Endodermal cell (in vitro differentiated cells): Measurements from ENCODE around the gene KCNJ9. TPM values are rescaled to one million over a fixed set of nuclear protein-coding genes. Genes with fewer than 3 reads are reported as not detected.
A peak's percentile ranks its signal among the peaks of the same experiment; 100 is the strongest.

ENCODE experiments used
- DNase-seq: peaks from one replicate; pipeline ENCODE4 v3.0.0-alpha.2; 2017
- H3K27ac ChIP-seq: 2 replicates; pipeline ENCODE4 v1.5.1; 2013; ENCODE audit warnings: mild to moderate bottlenecking, low read depth, low read length, moderate library complexity
- H3K27me3 ChIP-seq: 2 replicates; pipeline ENCODE4 v1.6.1; 2013; ENCODE audit warnings: mild to moderate bottlenecking, low read length, moderate library complexity; ENCODE audit not compliant: insufficient read depth, control insufficient read depth, poor library complexity, severe bottlenecking
- H3K36me3 ChIP-seq: 2 replicates; pipeline ENCODE4 v1.7.0; 2013; ENCODE audit warnings: mild to moderate bottlenecking, low read length, moderate library complexity; ENCODE audit not compliant: control insufficient read depth, insufficient read depth
- H3K4me1 ChIP-seq: one replicate; pipeline ENCODE4 v1.7.0; 2013; ENCODE audit warnings: low read length; ENCODE audit not compliant: control insufficient read depth, insufficient read depth
- H3K4me3 ChIP-seq: 2 replicates; pipeline ENCODE4 v1.5.1; 2013; ENCODE audit warnings: mild to moderate bottlenecking, low read length, moderate library complexity
- H3K9ac ChIP-seq: 2 replicates; pipeline ENCODE4 v1.6.1; 2013; ENCODE audit warnings: mild to moderate bottlenecking, low read length, moderate library complexity; ENCODE audit not compliant: poor library complexity, severe bottlenecking; ENCODE audit errors: extremely low read depth
- H3K9me3 ChIP-seq: 2 replicates; pipeline ENCODE4 v1.6.1; 2013; ENCODE audit warnings: mild to moderate bottlenecking, low read length, moderate library complexity; ENCODE audit not compliant: control insufficient read depth
- H3K27ac Mint-ChIP-seq: 2 replicates; pipeline ENCODE4 v1.8.0; 2020; ENCODE audit warnings: mixed read lengths
- H3K27me3 Mint-ChIP-seq: 2 replicates; pipeline ENCODE4 v1.8.0; 2021; ENCODE audit warnings: mild to moderate bottlenecking, mixed read lengths; ENCODE audit not compliant: insufficient read depth
- H3K36me3 Mint-ChIP-seq: 2 replicates; pipeline ENCODE4 v1.8.0; 2020; ENCODE audit warnings: low read depth, mixed read lengths
- H3K4me1 Mint-ChIP-seq: 2 replicates; pipeline ENCODE4 v1.8.0; 2020; ENCODE audit warnings: mixed read lengths
- H3K4me3 Mint-ChIP-seq: 2 replicates; pipeline ENCODE4 v1.8.0; 2020; ENCODE audit warnings: mild to moderate bottlenecking, moderate library complexity, mixed read lengths
- H3K9me3 Mint-ChIP-seq: 2 replicates; pipeline ENCODE4 v1.8.0; 2020; ENCODE audit warnings: mild to moderate bottlenecking, mixed read lengths
- WGBS, 2 experiments: methylation state at CpG; one replicate each; pipeline versions ENCODE4 v1.1.5 to v1.1.7; 2013; ENCODE audit warnings: missing lambda C conversion rate in 2 of 2, mixed read lengths in 1 of 2; ENCODE audit not compliant: insufficient coverage in 1 of 2, insufficient read length in 1 of 2; 5-methylcytosine and 5-hydroxymethylcytosine counted together
- long read RNA-seq, 4 experiments: library from polyadenylated mRNA in 2 of 4; library from RNA in 1 of 4; library from capped mRNA in 1 of 4; stranded (forward) in 3 of 4; unstranded in 1 of 4; transcript quantifications; one replicate each; pipeline ENCODE4 v2.0.0, GENCODE V29; 2020 to 2021; ENCODE audit warnings: inconsistent platforms in 1 of 4
- polyA plus RNA-seq, 2 experiments: library from polyadenylated mRNA; stranded (reverse); fragments of 50-300 nt; gene quantifications; one replicate each; pipeline ENCODE4 v1.2.3, GENCODE V29; 2013
- total RNA-seq, 2 donors: library from RNA; stranded (reverse); fragmentation: NEBNext Ultra II Directional in 1 of 2; extraction: Animal tissue kit (Norgen Biotek cat#: 25700) in 1 of 2; gene quantifications; 2 replicates in 1 of 2; 3 replicates in 1 of 2; pipeline ENCODE4 v1.2.1, GENCODE V29; 2021
- TF ChIP-seq, protein P1 (sequence below): fragments of 200-600 bp; sonication (generic); conservative IDR thresholded peaks from 2 replicates; pipeline ENCODE4 v1.5.0; 2021; ENCODE audit warnings: antibody characterized with exemption, mild to moderate bottlenecking

Gene KCNJ9
- not detected for total RNA-seq
- polyA plus RNA-seq (2013, experiment 1 of 2) = 0.36 TPM
- 0.17 TPM for polyA plus RNA-seq (2013, experiment 2 of 2)
- long read RNA-seq, experiment 1 = 0 reads
- long read RNA-seq, experiment 2 = 0 reads
- long read RNA-seq, experiment 3 = 0 reads
- long read RNA-seq, experiment 4 = 0 reads

DNA sequence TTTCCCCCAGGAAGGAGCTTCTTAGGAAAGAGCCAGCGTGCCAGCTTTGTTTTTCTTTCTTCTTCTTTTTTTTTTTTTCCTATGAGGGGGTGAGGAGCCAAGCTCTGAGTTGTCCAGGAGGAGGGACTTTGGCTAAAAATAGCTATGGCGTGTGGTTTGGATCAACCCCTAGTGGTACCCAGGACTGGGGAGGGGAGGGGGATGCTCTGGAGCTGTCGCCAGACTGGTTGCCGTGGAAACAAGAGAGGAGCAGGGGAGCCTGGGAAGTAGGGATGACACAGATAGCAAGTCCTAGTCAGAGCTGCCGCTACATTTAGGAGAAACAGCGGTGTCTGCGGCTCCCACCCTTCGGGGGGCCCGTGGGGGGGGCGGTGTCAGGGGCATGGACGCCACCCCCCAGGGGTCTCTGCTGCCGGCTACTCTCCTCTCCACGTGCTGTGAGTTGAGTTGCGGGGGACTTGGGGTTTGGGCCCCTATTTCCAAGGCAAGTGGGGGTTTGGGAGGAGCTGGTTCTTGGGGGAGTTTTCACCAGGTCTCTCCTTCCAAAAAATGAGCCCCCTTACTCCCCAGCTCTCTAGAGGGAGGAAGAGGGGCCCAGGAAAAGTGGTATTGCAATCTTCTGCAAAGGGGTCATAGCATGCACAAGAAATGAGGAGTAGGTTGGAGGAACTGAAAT, at the start of gene KCNJ9:
Gene KCNJ9 (plus strand): TSS at position 278 of the 676 bp plus-strand sequence. CDS start 2,493 bp downstream, outside the sequence.
- H3K4me3 Mint-ChIP-seq = no peak within 1 kb of the TSS
- DNase-seq = peak; percentile 71
- Histone ChIP-seq H3K9me3 (no peaks in the 10 kb centered on the region), H3K36me3 (no peaks in the 10 kb centered on the region), H3K27me3 (peaks cover 68% of the 10 kb centered on the region), H3K9ac (no peak within 1 kb of the TSS), H3K27ac (no peak within 1 kb of the TSS), H3K4me1 (no peaks in the 10 kb centered on the region), H3K4me3 (no peak within 1 kb of the TSS)
- peaks cover 88% of the 10 kb centered on the region for H3K27me3 Mint-ChIP-seq
- no peaks in the 10 kb centered on the region for H3K36me3 Mint-ChIP-seq
- H3K4me1 Mint-ChIP-seq = no peaks in the 10 kb centered on the region
- TF ChIP-seq, protein P1, sequence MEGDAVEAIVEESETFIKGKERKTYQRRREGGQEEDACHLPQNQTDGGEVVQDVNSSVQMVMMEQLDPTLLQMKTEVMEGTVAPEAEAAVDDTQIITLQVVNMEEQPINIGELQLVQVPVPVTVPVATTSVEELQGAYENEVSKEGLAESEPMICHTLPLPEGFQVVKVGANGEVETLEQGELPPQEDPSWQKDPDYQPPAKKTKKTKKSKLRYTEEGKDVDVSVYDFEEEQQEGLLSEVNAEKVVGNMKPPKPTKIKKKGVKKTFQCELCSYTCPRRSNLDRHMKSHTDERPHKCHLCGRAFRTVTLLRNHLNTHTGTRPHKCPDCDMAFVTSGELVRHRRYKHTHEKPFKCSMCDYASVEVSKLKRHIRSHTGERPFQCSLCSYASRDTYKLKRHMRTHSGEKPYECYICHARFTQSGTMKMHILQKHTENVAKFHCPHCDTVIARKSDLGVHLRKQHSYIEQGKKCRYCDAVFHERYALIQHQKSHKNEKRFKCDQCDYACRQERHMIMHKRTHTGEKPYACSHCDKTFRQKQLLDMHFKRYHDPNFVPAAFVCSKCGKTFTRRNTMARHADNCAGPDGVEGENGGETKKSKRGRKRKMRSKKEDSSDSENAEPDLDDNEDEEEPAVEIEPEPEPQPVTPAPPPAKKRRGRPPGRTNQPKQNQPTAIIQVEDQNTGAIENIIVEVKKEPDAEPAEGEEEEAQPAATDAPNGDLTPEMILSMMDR = no peak
- H3K27ac Mint-ChIP-seq = no peak within 1 kb of the TSS
- 34 to 36% methylated on average over 6 to 14 of the region's 14 CpGs for WGBS, 2 experiments
- H3K9me3 Mint-ChIP-seq = no peaks in the 10 kb centered on the region

DNA sequence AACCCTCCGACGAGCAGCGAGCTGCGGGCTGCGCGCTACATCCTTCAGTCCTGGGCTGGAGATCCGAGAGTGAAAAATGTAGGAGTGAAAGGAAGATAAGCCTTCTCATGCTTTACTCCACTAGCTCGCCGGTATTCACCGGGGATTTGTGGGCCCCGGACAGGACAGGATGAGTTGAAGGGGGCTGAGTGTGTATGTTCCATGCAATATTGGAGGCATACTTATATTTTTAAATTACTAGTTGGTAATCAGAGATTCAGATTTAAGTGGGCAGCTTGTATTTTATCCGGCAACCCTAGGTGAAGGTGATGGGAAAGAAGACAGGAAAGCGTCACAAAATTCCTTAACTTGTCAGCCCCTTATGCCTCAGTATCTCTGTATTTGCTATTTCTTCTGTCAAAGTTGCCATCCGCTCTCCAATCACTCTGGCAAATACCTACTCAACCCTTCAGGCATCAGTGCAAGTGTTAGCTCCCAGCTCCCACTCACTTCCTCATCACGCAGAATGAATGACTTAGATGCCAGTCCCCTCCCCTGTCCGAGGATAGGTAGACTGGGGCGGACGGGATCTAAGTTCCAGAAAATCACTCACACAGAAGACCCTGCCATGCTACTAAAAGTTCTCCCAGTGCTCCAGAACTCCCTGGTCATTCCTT, 49.0 kb upstream of the KCNJ9 start:
- H3K27me3 Mint-ChIP-seq = peaks cover 31% of the 10 kb centered on the region
- no peak overlapping the region for H3K27ac ChIP-seq

DNA sequence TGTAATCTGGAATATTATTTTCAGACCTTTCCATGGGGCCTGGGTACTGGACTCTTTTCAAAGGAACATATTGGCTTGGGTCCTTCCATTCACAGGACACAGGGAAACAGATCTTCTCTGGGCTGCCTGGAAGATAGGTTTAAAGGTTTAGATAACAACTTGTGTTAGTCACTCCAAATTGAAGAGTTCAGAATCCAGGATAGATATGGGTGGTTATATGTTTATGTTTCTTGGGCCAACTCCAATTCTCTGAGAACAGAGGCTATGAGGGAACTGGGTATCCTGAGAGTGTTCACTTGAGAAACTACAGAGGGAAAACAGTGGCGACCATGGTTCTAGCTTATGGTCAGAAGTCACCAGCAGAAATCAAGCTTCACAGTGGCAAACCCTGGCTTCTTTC, 40.9 kb upstream of the KCNJ9 start:
- no peak for DNase-seq
- no peaks in the 10 kb centered on the region for H3K9me3 ChIP-seq
- Mint-ChIP-seq H3K27ac (no peak overlapping the region), H3K9me3 (no peaks in the 10 kb centered on the region), H3K27me3 (peaks cover 46% of the 10 kb centered on the region), H3K4me1 (peaks cover under 1% of the 10 kb centered on the region), H3K4me3 (no peak overlapping the region), H3K36me3 (no peaks in the 10 kb centered on the region)
- H3K27me3 ChIP-seq = peaks cover 18% of the 10 kb centered on the region
- peaks cover 9% of the 10 kb centered on the region for H3K36me3 ChIP-seq
- TF ChIP-seq, protein P1 = no peak
- H3K27ac ChIP-seq = no peak overlapping the region
- H3K9ac ChIP-seq = no peak overlapping the region
- WGBS, 2 experiments = 96 to 100% methylated on average over 1 of the region's 1 CpG
- no peak overlapping the region for H3K4me3 ChIP-seq
- no peaks in the 10 kb centered on the region for H3K4me1 ChIP-seq

More for the DNA sequence above, 49.0 kb upstream of the KCNJ9 start:
- H3K36me3 ChIP-seq = no peaks in the 10 kb centered on the region
- WGBS, 2 experiments = 8 to 10% methylated on average over 7 to 18 of the region's 18 CpGs
- no peaks in the 10 kb centered on the region for H3K36me3 Mint-ChIP-seq
- no peaks in the 10 kb centered on the region for H3K9me3 ChIP-seq
- peak overlapping the region; percentile 18 for H3K27ac Mint-ChIP-seq
- peaks cover 13% of the 10 kb centered on the region for H3K4me1 Mint-ChIP-seq
- H3K27me3 ChIP-seq = peaks cover 26% of the 10 kb centered on the region
- H3K4me1 ChIP-seq = no peaks in the 10 kb centered on the region
- H3K9me3 Mint-ChIP-seq = no peaks in the 10 kb centered on the region
- H3K4me3 Mint-ChIP-seq = peak overlapping the region; percentile 73
- TF ChIP-seq, protein P1 = no peak
- no peak for DNase-seq
- H3K9ac ChIP-seq = peak overlapping the region; percentile 43
- peak overlapping the region; percentile 92 for H3K4me3 ChIP-seq
